MM.1S (cell line): ENCODE results near the gene PTPRN2.

Source experiments
- EZH2 ChIP-seq: fragments of 300-600 bp; sonication (generic); optimal IDR thresholded peaks from 2 replicates; pipeline ENCODE3; 2017; ENCODE audit warnings: low read depth, mild to moderate bottlenecking, antibody characterized with exemption, low read length, mixed read lengths
- TF ChIP-seq, protein P1 (sequence below): fragments of 300-600 bp; sonication (generic); IDR thresholded peaks from 2 replicates; pipeline ENCODE4 v1.5.1; 2016; ENCODE audit warnings: antibody characterized with exemption, low read length, mixed read lengths

GRCh38 chr7:158512042-158512441 lies 75.6 kb downstream of the PTPRN2 start:
- TF ChIP-seq, protein P1, sequence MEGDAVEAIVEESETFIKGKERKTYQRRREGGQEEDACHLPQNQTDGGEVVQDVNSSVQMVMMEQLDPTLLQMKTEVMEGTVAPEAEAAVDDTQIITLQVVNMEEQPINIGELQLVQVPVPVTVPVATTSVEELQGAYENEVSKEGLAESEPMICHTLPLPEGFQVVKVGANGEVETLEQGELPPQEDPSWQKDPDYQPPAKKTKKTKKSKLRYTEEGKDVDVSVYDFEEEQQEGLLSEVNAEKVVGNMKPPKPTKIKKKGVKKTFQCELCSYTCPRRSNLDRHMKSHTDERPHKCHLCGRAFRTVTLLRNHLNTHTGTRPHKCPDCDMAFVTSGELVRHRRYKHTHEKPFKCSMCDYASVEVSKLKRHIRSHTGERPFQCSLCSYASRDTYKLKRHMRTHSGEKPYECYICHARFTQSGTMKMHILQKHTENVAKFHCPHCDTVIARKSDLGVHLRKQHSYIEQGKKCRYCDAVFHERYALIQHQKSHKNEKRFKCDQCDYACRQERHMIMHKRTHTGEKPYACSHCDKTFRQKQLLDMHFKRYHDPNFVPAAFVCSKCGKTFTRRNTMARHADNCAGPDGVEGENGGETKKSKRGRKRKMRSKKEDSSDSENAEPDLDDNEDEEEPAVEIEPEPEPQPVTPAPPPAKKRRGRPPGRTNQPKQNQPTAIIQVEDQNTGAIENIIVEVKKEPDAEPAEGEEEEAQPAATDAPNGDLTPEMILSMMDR: no peak
- no peak for TF ChIP-seq EZH2
